ENCODE results near the gene FOXJ3.

DNA sequence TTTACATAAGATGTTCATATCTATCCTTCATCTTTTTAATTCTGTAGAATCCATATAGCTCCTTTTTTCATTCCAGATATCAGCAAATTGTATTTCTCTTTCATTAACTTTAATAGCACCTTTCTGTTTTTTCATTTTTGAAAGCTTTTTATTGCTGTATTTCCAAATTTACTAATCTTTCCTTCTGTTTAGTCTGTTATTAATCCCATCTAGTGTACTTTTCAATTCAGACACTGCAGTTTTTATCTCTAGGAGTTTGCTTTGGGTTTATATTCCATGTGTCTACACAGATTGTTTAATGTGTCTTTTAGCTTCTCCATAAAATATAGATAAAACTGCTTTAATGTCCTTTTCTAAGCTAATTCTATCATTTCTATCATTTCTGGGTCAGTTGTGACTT lies 133.0 kb downstream of the FOXJ3 start:
- no peak for TF ChIP-seq POLR2AphosphoS5 (IDR thresholded peaks at IDR 0.05)
- TF ChIP-seq POLR2A (IDR thresholded peaks at IDR 0.05; ENCODE audit: low read depth) = no peak
- TF ChIP-seq EP300 (IDR thresholded peaks at IDR 0.05) = no peak

All from esophagus muscularis mucosa (tissue), 3 donors.